Natural killer cell (primary cell): Measurements from ENCODE around the gene DISC1. TPM values are rescaled to one million over a fixed set of nuclear protein-coding genes. Genes with fewer than 3 reads are reported as not detected.

Source experiments
- ATAC-seq, 3 donors: fragments of 150-1000 bp in 2 of 3; fragments of 200-7000 bp in 1 of 3; cut with Tn5 transposase; 1 replicate in 1 of 3; 2 replicates in 2 of 3; pipeline ENCODE4 v1.10.0; 2021; ENCODE audit warnings: mild to moderate bottlenecking in 2 of 3, moderate library complexity in 2 of 3
- DNase-seq, 2 donors: peaks; one replicate each; pipeline versions ENCODE4 v3.0.0 to v3.0.0-alpha.2; 2013 to 2021; ENCODE audit warnings: mixed read lengths in 1 of 2
- H3K27ac ChIP-seq: one replicate; pipeline ENCODE4 v1.5.1; 2013; ENCODE audit warnings: mild to moderate bottlenecking, low read length
- H3K27me3 ChIP-seq: one replicate; pipeline ENCODE4 v1.6.1; 2013; ENCODE audit warnings: low read length; ENCODE audit not compliant: control insufficient read depth, insufficient read depth
- H3K36me3 ChIP-seq: one replicate; pipeline ENCODE4 v1.6.1; 2013; ENCODE audit warnings: low read length; ENCODE audit not compliant: control insufficient read depth, insufficient read depth
- H3K4me1 ChIP-seq: one replicate; pipeline ENCODE4 v1.6.1; 2013; ENCODE audit warnings: low read length; ENCODE audit not compliant: control insufficient read depth, insufficient read depth
- H3K4me3 ChIP-seq: one replicate; pipeline ENCODE4 v1.5.1; 2013; ENCODE audit warnings: low read length
- H3K9me3 ChIP-seq: one replicate; pipeline ENCODE4 v1.6.1; 2013; ENCODE audit warnings: low read length; ENCODE audit not compliant: control insufficient read depth, insufficient read depth
- H3K27ac Mint-ChIP-seq, 2 donors: one replicate each; pipeline ENCODE4 v1.8.0; 2022; ENCODE audit warnings: mild to moderate bottlenecking in 2 of 2, mixed read lengths in 2 of 2, moderate library complexity in 1 of 2
- H3K27me3 Mint-ChIP-seq, 2 donors: one replicate each; pipeline ENCODE4 v1.8.0; 2022; ENCODE audit warnings: low read depth in 2 of 2, mixed read lengths in 2 of 2
- H3K36me3 Mint-ChIP-seq: one replicate; pipeline ENCODE4 v1.8.0; 2022; ENCODE audit warnings: mixed read lengths
- H3K4me1 Mint-ChIP-seq, 2 donors: one replicate each; pipeline ENCODE4 v1.8.0; 2022; ENCODE audit warnings: mixed read lengths in 2 of 2
- H3K4me3 Mint-ChIP-seq: one replicate; pipeline ENCODE4 v1.8.0; 2022; ENCODE audit warnings: mild to moderate bottlenecking, moderate library complexity, mixed read lengths
- H3K9me3 Mint-ChIP-seq, 2 donors: one replicate each; pipeline ENCODE4 v1.8.0; 2022; ENCODE audit warnings: mixed read lengths in 2 of 2
- CTCF ChIP-seq: fragments of 200-600 bp; IDR thresholded peaks from one replicate; pipeline ENCODE4 v1.8.0; 2022; ENCODE audit warnings: antibody characterized with exemption
- WGBS: methylation state at CpG from one replicate; pipeline ENCODE4 v1.1.7; 2013; ENCODE audit warnings: missing lambda C conversion rate; ENCODE audit not compliant: insufficient coverage; 5-methylcytosine and 5-hydroxymethylcytosine counted together
- intact Hi-C: fragments of 100-400 bp; cut with micrococcal nuclease; formaldehyde crosslinking; loops from one replicate; pipeline ENCODE4 v1.14.2; 2022
- total RNA-seq, 4 donors: library from RNA; stranded (reverse); fragments of 120-200 nt in 1 of 4; gene quantifications; one replicate each; pipeline versions ENCODE4 v1.2.3 to v1.2.4, GENCODE V29; 2013 to 2022

DISC1 gene
- total RNA-seq, 3 donors from 2014 or later (not counting 1 experiment from before 2014, with no cell fraction given) = 5.9 to 10.7 (median 9.7) TPM

DNA sequence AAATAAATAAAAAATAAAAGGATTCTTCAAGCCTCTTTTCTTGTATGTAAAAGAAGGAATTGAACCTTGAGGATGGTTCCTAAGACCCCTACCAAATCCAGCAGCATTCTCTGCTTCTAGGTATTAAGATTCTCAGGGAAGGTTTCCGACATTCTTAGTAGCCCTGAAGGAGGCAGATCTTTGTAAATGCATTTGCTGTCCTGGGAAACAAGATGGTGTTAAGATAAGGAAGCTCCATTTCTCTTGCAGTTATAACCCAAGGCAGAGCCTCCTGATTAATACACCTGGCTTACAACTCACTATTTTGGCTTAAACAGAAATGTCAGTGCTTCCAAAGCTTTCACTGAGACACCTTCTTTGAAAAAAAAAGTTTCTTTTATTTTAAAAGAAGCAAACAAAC, 393.8 kb downstream of the DISC1 start:
- DNase-seq (no peak), ATAC-seq (no peak)
- no peaks in the 10 kb centered on the region for H3K27me3 ChIP-seq
- TF ChIP-seq CTCF = no peak
- H3K9me3 Mint-ChIP-seq = no peaks in the 10 kb centered on the region
- H3K9me3 ChIP-seq = no peaks in the 10 kb centered on the region
- H3K4me3 Mint-ChIP-seq = no peak overlapping the region
- no peak overlapping the region for H3K27ac ChIP-seq
- H3K27me3 Mint-ChIP-seq = no peaks in the 10 kb centered on the region
- H3K4me1 ChIP-seq = no peaks in the 10 kb centered on the region
- H3K4me3 ChIP-seq = no peak overlapping the region
- intact Hi-C loops = no loop called here
- no peaks in the 10 kb centered on the region for H3K36me3 Mint-ChIP-seq
- H3K4me1 Mint-ChIP-seq = no peaks in the 10 kb centered on the region
- H3K36me3 ChIP-seq = no peaks in the 10 kb centered on the region
- WGBS = no CpG with 5 or more reads among the region's 1 CpG
- no peak overlapping the region for H3K27ac Mint-ChIP-seq

DNA sequence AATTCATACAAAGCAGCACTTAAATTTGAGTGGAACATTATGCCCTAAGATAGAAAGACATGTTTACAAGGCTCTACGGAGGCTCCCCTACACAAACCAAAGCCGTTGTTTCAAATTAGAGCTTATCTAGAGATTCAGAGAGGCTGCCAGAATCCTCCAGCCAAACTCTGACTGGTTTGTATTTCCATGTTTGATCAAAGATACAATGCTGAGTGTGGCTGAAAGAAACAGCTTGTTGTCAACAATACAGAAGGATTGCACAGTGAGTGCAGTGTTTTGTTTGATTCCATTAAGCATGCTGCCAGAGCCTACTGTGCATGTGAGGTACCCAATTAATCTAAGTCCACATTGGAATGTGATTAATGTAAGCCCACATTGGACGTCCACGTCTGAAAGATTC, 402.7 kb downstream of the DISC1 start:
- no peaks in the 10 kb centered on the region for H3K9me3 ChIP-seq
- Mint-ChIP-seq H3K27ac (no peak overlapping the region), H3K9me3 (no peaks in the 10 kb centered on the region), H3K27me3 (no peaks in the 10 kb centered on the region), H3K4me3 (no peak overlapping the region), H3K36me3 (no peaks in the 10 kb centered on the region), H3K4me1 (no peaks in the 10 kb centered on the region)
- intact Hi-C loops = no loop called here
- H3K4me3 ChIP-seq = no peak overlapping the region
- H3K36me3 ChIP-seq = no peaks in the 10 kb centered on the region
- no peaks in the 10 kb centered on the region for H3K27me3 ChIP-seq
- TF ChIP-seq CTCF = no peak
- ATAC-seq = no peak
- no peaks in the 10 kb centered on the region for H3K4me1 ChIP-seq
- 88% methylated on average over 4 of the region's 4 CpGs for WGBS
- no peak for DNase-seq
- H3K27ac ChIP-seq = no peak overlapping the region

DNA sequence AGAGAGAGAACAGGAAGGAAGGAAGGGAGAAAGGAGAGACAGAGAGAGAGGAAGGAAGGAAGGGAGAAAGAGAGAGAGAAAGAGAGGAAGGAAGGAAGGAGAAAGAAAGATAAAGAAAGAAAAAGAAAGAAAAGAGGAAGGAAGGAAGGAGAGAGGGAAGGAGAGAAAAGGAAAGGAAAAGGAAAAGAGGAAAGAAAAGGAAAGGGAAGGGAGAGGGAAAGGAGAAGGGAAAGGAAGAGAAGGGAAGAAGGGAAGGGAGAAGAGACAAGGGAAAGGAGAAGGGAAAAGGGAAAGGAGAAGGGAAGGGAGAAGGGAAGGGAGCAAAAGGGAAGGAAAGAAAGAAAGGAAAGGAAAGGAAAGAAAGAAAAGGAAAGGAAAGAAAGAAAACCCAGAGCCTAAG, 404.6 kb downstream of the DISC1 start:
- DNase-seq = no peak
- no peaks in the 10 kb centered on the region for H3K4me1 ChIP-seq
- no peaks in the 10 kb centered on the region for H3K9me3 ChIP-seq
- no peaks in the 10 kb centered on the region for H3K27me3 ChIP-seq
- no peak overlapping the region for H3K4me3 Mint-ChIP-seq
- intact Hi-C loops = no loop called here
- H3K4me3 ChIP-seq = no peak overlapping the region
- TF ChIP-seq CTCF = no peak
- H3K36me3 Mint-ChIP-seq = no peaks in the 10 kb centered on the region
- no peak for ATAC-seq
- H3K27ac ChIP-seq = no peak overlapping the region
- no peaks in the 10 kb centered on the region for H3K4me1 Mint-ChIP-seq
- H3K27ac Mint-ChIP-seq = no peak overlapping the region
- H3K9me3 Mint-ChIP-seq = no peaks in the 10 kb centered on the region
- no peaks in the 10 kb centered on the region for H3K36me3 ChIP-seq
- H3K27me3 Mint-ChIP-seq = no peaks in the 10 kb centered on the region

- Mint-ChIP-seq H3K4me1 (no peaks in the 10 kb centered on the region), H3K27ac (no peak overlapping the region), H3K27me3 (no peaks in the 10 kb centered on the region), H3K36me3 (no peaks in the 10 kb centered on the region), H3K9me3 (no peaks in the 10 kb centered on the region), H3K4me3 (no peak overlapping the region)
- no peaks in the 10 kb centered on the region for H3K9me3 ChIP-seq
- H3K4me1 ChIP-seq = no peaks in the 10 kb centered on the region
- H3K4me3 ChIP-seq = no peak overlapping the region
- DNase-seq (no peak), ATAC-seq (no peak)
- WGBS = 90% methylated on average over 4 of the region's 4 CpGs
- intact Hi-C loops = no loop called here
- H3K27ac ChIP-seq = no peak overlapping the region
- TF ChIP-seq CTCF = no peak
- H3K36me3 ChIP-seq = no peaks in the 10 kb centered on the region
- H3K27me3 ChIP-seq = no peaks in the 10 kb centered on the region
Measured at GRCh38 chr1:232033285-232033684, 406.7 kb downstream of the DISC1 start.
